HEK293T (cell line): Measurements from ENCODE around the gene BCL2.

Experiments
- CTCF ChIA-PET: fragments of 350-600 bp; formaldehyde crosslinking; extraction: SDS; loops from one replicate; lab custom pipeline; 2021; ENCODE audit warnings: antibody characterized with exemption, inconsistent platforms; lab: Yijun Ruan, JAX
- POLR2A ChIA-PET: fragments of 350-600 bp; formaldehyde crosslinking; extraction: SDS; loops from one replicate; lab custom pipeline; 2020; ENCODE audit warnings: antibody characterized with exemption, inconsistent platforms; lab: Yijun Ruan, JAX
- DNase-seq: peaks from one replicate; pipeline ENCODE4 v3.0.0; 2012; ENCODE audit warnings: mixed read lengths; ENCODE audit errors: extremely low spot score
- ARNT ChIP-seq: fragments of 450-650 bp; IDR thresholded peaks from 2 replicates; pipeline ENCODE4 v1.6.1; 2017; ENCODE audit warnings: mild to moderate bottlenecking
- BHLHE40 ChIP-seq: fragments of 450-650 bp; IDR thresholded peaks from 2 replicates; pipeline ENCODE4 v1.6.1; 2016; ENCODE audit warnings: mild to moderate bottlenecking, moderate library complexity, borderline replicate concordance
- CTBP1 ChIP-seq: fragments of 450-650 bp; IDR thresholded peaks from 2 replicates; pipeline ENCODE4 v1.6.1; 2016; ENCODE audit warnings: borderline replicate concordance
- ELF4 ChIP-seq: fragments of 450-650 bp; IDR thresholded peaks from 2 replicates; pipeline ENCODE4 v1.6.1; 2017; ENCODE audit warnings: antibody characterized with exemption
- FOXA1 ChIP-seq: fragments of 450-650 bp; IDR thresholded peaks from 2 replicates; pipeline ENCODE4 v1.6.1; 2016; ENCODE audit warnings: mild to moderate bottlenecking
- FOXK2 ChIP-seq: fragments of 450-650 bp; IDR thresholded peaks from 2 replicates; pipeline ENCODE4 v1.6.1; 2016; ENCODE audit warnings: mild to moderate bottlenecking
- FOXM1 ChIP-seq: fragments of 450-650 bp; IDR thresholded peaks from 2 replicates; pipeline ENCODE4 v1.6.1; 2017; ENCODE audit warnings: mild to moderate bottlenecking, borderline replicate concordance
- HDGF ChIP-seq: fragments of 450-650 bp; IDR thresholded peaks from 2 replicates; pipeline ENCODE4 v1.6.1; 2017; ENCODE audit warnings: antibody characterized with exemption, borderline replicate concordance
- L3MBTL2 ChIP-seq: fragments of 450-650 bp; conservative IDR thresholded peaks from 2 replicates; pipeline ENCODE4 v1.6.1; 2016; ENCODE audit warnings: mild to moderate bottlenecking
- LEF1 ChIP-seq: fragments of 450-650 bp; IDR thresholded peaks from 2 replicates; pipeline ENCODE4 v1.6.1; 2017; ENCODE audit warnings: mild to moderate bottlenecking, borderline replicate concordance
- NFRKB ChIP-seq: fragments of 450-650 bp; IDR thresholded peaks from 2 replicates; pipeline ENCODE4 v1.6.1; 2016; ENCODE audit warnings: mild to moderate bottlenecking, moderate library complexity
- SP1 ChIP-seq: fragments of 450-650 bp; IDR thresholded peaks from 2 replicates; pipeline ENCODE4 v1.6.1; 2017
- SUZ12 ChIP-seq: fragments of 450-650 bp; IDR thresholded peaks from 2 replicates; pipeline ENCODE4 v1.6.1; 2016; ENCODE audit warnings: mild to moderate bottlenecking
- TARDBP ChIP-seq: fragments of 450-650 bp; IDR thresholded peaks from 2 replicates; pipeline ENCODE4 v1.6.1; 2016
- ZNF384 ChIP-seq: fragments of 450-650 bp; IDR thresholded peaks from 2 replicates; pipeline ENCODE4 v1.6.1; 2016
- TF ChIP-seq, protein P1 (sequence below): fragments of 450-650 bp; IDR thresholded peaks from 2 replicates; pipeline ENCODE4 v1.6.1; 2016

The BCL2 gene

DNA sequence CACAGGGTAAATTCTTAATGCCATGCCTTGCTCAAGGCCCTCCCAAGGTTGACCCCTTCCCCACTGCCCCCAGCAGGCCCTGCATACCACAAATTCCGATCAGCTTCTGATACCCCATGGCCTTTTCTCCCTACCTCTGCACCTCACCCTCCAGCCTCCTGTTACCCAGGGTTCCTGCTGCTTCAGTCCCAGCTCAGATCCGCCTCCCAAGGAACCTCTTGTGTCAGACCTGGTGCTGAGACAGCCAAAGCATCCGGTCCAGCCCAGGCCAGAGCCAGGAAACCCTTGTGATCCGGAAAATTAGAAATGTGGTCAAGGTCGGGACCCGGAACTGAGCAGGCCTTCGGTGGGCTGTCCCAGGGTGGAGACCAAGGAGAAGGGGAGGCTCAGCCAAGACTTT is 231.3 kb downstream of the BCL2 start:
- ChIA-PET POLR2A (no interaction called here), CTCF (no interaction called here)
- no peak for TF ChIP-seq TARDBP
- no peak for TF ChIP-seq FOXK2
- no peak for TF ChIP-seq SUZ12
- TF ChIP-seq CTBP1: no peak
- no peak for TF ChIP-seq BHLHE40
- TF ChIP-seq HDGF: no peak
- TF ChIP-seq, protein P1, sequence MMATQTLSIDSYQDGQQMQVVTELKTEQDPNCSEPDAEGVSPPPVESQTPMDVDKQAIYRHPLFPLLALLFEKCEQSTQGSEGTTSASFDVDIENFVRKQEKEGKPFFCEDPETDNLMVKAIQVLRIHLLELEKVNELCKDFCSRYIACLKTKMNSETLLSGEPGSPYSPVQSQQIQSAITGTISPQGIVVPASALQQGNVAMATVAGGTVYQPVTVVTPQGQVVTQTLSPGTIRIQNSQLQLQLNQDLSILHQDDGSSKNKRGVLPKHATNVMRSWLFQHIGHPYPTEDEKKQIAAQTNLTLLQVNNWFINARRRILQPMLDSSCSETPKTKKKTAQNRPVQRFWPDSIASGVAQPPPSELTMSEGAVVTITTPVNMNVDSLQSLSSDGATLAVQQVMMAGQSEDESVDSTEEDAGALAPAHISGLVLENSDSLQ: no peak
- no peak for TF ChIP-seq FOXA1
- no peak for TF ChIP-seq ZNF384
- no peak for TF ChIP-seq LEF1
- TF ChIP-seq SP1: no peak
- no peak for TF ChIP-seq L3MBTL2
- no peak for TF ChIP-seq ARNT
- no peak for TF ChIP-seq NFRKB
- TF ChIP-seq FOXM1: no peak
- no peak for TF ChIP-seq ELF4
- DNase-seq: no peak

DNA sequence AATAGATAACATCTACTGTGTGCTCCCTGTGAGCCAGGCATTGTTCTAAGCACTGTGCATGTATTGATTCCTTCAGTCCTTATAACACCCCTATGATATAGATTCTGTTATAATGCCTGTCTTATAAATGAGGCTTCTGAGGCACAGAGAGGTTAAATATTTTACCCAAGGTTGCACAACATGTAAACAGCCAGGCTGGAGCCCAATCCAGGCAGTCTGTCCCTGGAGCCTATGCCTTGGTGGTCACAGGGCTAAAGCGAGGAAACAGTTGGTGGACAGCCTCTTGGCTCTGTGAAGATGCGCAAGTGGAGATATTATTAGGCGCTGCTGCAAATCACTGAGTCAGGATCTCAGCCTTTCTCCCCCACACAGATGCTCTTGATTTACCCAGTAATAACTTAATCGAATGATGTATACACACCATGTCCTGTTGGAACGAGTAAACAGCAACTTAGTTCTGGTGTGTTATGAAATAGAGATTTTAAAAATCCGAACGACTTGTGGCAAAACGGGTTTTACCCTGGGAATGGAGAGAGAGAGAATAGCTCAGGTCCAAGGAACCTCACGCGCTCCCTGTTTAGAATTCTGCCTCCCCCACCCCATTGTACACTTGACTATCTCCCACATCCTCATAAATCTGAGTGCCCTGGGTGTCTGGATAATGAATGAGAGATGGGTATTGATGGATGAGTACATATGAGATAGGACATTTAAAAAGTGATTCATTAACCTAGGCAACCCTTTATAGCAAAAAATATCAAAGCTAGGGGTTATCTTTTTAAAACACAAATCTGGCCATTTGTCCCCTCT is 231.9 kb downstream of the BCL2 start:
- DNase-seq: no peak
- ChIA-PET POLR2A (no interaction called here), CTCF (no interaction called here)
- TF ChIP-seq FOXK2 (no peak), ZNF384 (no peak), SUZ12 (no peak), ARNT (no peak), TARDBP (no peak), L3MBTL2 (no peak), BHLHE40 (no peak), CTBP1 (no peak), FOXA1 (no peak), HDGF (no peak), LEF1 (no peak), FOXM1 (no peak)

DNA sequence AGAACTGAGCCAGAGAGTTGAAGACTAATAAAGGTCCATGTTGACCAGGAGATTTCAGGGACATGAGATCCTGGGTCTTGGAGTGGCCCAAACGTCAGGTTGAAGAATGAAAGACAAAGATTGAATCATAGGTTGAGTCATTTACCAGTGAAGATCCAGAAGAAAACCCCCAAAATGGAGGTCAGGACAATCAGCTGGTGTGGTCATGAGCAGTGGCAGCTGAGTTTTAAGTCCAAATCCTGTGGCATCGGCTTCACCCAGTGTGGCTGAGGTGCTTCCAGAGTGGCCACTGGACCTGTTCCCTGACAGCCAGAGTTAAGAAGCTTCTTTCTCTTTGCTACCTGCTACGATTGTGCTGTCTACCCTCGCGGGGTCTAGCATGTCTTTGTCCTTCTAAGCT is 234.0 kb downstream of the BCL2 start:
- ChIA-PET CTCF (interaction anchor here (0.6 kb wide), 2 partner anchors 175 to 352 kb away, joined by 4 to 7 read pairs; no protein-coding TSS in a partner anchor), POLR2A (no interaction called here)
- TF ChIP-seq LEF1 (no peak), FOXA1 (no peak), HDGF (no peak), L3MBTL2 (no peak), ELF4 (no peak), CTBP1 (no peak), FOXK2 (no peak), TARDBP (no peak), FOXM1 (no peak), SUZ12 (no peak), BHLHE40 (no peak)
- TF ChIP-seq, protein P1: no peak
- DNase-seq: no peak

DNA sequence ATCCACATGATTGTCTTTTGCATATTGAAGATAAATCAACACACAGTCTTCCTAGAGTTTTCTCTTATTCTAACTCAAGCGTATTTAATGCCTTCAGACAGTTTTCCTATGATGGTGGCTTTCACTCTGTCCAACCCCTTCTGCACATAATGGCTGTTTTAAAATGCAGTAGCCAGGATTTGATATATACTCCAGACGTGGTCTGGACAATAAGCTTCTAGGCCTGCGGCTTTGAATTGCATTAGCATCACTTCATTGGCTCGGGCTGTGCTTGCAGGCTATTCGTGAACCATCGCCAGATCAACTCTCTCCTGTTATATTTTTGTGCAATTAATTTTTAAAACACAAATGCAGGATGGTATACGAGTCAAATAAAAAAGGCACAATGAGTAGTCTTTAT is 235.3 kb downstream of the BCL2 start:
- DNase-seq: no peak
- TF ChIP-seq FOXA1 (no peak), ZNF384 (no peak), SP1 (no peak), L3MBTL2 (no peak), TARDBP (no peak), HDGF (no peak), ELF4 (no peak), FOXM1 (no peak), CTBP1 (no peak), LEF1 (no peak), ARNT (no peak)
- TF ChIP-seq, protein P1: no peak
- ChIA-PET POLR2A (no interaction called here), CTCF (no interaction called here)

DNA sequence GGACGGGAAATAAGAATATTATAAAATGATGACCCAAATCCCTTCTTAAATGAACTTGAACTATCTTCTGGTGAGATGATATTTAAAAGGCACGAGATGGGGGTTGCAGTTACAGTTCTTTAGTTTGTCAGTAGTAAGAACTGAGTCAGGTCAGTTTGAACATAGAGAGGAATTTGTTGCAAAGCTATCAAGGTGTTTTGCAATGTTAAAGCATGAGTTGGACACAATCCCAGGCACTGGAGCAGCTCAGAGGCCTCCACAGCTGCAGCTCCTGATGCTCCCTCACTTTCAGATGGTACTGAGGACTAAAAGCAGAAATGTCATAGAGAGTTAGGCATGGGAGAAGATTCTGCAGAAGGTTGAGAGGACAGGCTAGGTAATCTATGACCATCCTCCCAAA is 236.0 kb downstream of the BCL2 start:
- POLR2A ChIA-PET: no interaction called here
- TF ChIP-seq TARDBP: no peak
- TF ChIP-seq NFRKB: no peak
- TF ChIP-seq FOXA1: no peak
- TF ChIP-seq, protein P1: no peak
- TF ChIP-seq SUZ12: no peak
- TF ChIP-seq ELF4: no peak
- no peak for TF ChIP-seq L3MBTL2
- no peak for TF ChIP-seq SP1
- TF ChIP-seq FOXK2: no peak
- no peak for TF ChIP-seq ARNT
- CTCF ChIA-PET: no interaction called here
- no peak for DNase-seq
